Liver (tissue), 9 donors: ENCODE measurements around the gene B4GALT3. TPM values are rescaled to one million over a fixed set of nuclear protein-coding genes. Genes with fewer than 3 reads are reported as not detected.

Source experiments
- DNase-seq: peaks from one replicate; pipeline ENCODE4 v3.0.0-alpha.2; 2017; ENCODE audit warnings: low spot score
- H3K27ac ChIP-seq, 2 donors: one replicate each; pipeline ENCODE4 v1.7.0; 2013; ENCODE audit warnings: inconsistent platforms in 2 of 2, low read length in 2 of 2, control low read depth in 1 of 2, low read depth in 1 of 2, mild to moderate bottlenecking in 1 of 2
- H3K27me3 ChIP-seq, 4 donors: one replicate each; pipeline versions ENCODE4 v1.6.1 to v1.7.0; 2013; ENCODE audit warnings: low read length in 3 of 4, inconsistent platforms in 1 of 4, mild to moderate bottlenecking in 1 of 4, moderate library complexity in 1 of 4; ENCODE audit not compliant: control insufficient read depth in 4 of 4, insufficient read depth in 4 of 4
- H3K36me3 ChIP-seq, 4 donors: one replicate each; pipeline versions ENCODE4 v1.6.1 to v1.7.0; 2013; ENCODE audit warnings: low read length in 3 of 4, mild to moderate bottlenecking in 3 of 4, low read depth in 1 of 4, moderate library complexity in 1 of 4; ENCODE audit not compliant: control insufficient read depth in 4 of 4, insufficient read depth in 3 of 4
- H3K4me1 ChIP-seq, 4 donors: one replicate each; pipeline versions ENCODE4 v1.6.1 to v1.7.0; 2013; ENCODE audit warnings: low read length in 3 of 4, mild to moderate bottlenecking in 3 of 4, moderate library complexity in 1 of 4; ENCODE audit not compliant: control insufficient read depth in 4 of 4, insufficient read depth in 4 of 4
- H3K4me3 ChIP-seq, 3 donors: one replicate each; pipeline versions ENCODE4 v1.6.1 to v1.7.0; 2013; ENCODE audit warnings: low read length in 3 of 3, control low read depth in 1 of 3, low read depth in 1 of 3, mild to moderate bottlenecking in 1 of 3
- H3K9ac ChIP-seq, 2 donors: one replicate each; pipeline ENCODE4 v1.7.0; 2013; ENCODE audit warnings: low read length in 2 of 2, mild to moderate bottlenecking in 2 of 2, moderate library complexity in 2 of 2, control low read depth in 1 of 2, low read depth in 1 of 2
- H3K9me3 ChIP-seq, 4 donors: one replicate each; pipeline versions ENCODE4 v1.6.1 to v1.7.0; 2013; ENCODE audit warnings: low read length in 3 of 4; ENCODE audit not compliant: control insufficient read depth in 4 of 4
- EGR1 ChIP-seq, 2 donors: IDR thresholded peaks; 2 replicates each; pipeline ENCODE4 v1.6.1; 2016 to 2018; ENCODE audit warnings: antibody characterized with exemption in 2 of 2, low read depth in 2 of 2
- FOXA1 ChIP-seq: IDR thresholded peaks from 2 replicates; pipeline ENCODE4 v1.6.1; 2016; ENCODE audit warnings: antibody characterized with exemption
- FOXA2 ChIP-seq: IDR thresholded peaks from 2 replicates; pipeline ENCODE4 v1.6.1; 2016; ENCODE audit warnings: antibody characterized with exemption
- GABPA ChIP-seq, 2 donors: IDR thresholded peaks in 1 of 2; conservative IDR thresholded peaks in 1 of 2; 2 replicates each; pipeline ENCODE4 v1.6.1; 2016; ENCODE audit warnings: antibody characterized with exemption in 2 of 2, mild to moderate bottlenecking in 1 of 2, moderate library complexity in 1 of 2
- JUND ChIP-seq, 2 donors: IDR thresholded peaks; 2 replicates each; pipeline ENCODE4 v1.6.1; 2016; ENCODE audit warnings: antibody characterized with exemption in 2 of 2
- RXRA ChIP-seq, 2 donors: IDR thresholded peaks; 2 replicates each; pipeline ENCODE4 v1.6.1; 2017 to 2018; ENCODE audit warnings: antibody characterized with exemption in 2 of 2, mild to moderate bottlenecking in 1 of 2
- SP1 ChIP-seq: IDR thresholded peaks from 2 replicates; pipeline ENCODE4 v1.6.1; 2018; ENCODE audit warnings: antibody characterized with exemption, mild to moderate bottlenecking
- TAF1 ChIP-seq: conservative IDR thresholded peaks from 2 replicates; pipeline ENCODE4 v1.6.1; 2016; ENCODE audit warnings: antibody characterized with exemption, mild to moderate bottlenecking
- WGBS: extraction: QIAGEN DNeasy Blood & Tissue Kit; methylation state at CpG from one replicate; pipeline ENCODE4 v1.1.7; 2013; 5-methylcytosine and 5-hydroxymethylcytosine counted together
- polyA plus RNA-seq, 2 donors: library from polyadenylated mRNA; stranded (reverse) in 1 of 2; unstranded in 1 of 2; fragments of 200-250 nt in 1 of 2; fragments of >200 nt in 1 of 2; fragmentation: Nextera tagmentation in 1 of 2; extraction: Ambion mirVana in 1 of 2; gene quantifications; one replicate each; pipeline versions ENCODE4 v1.2.1 to v1.2.3, GENCODE V29; 2013 to 2015
- total RNA-seq, 2 donors: library from RNA; depleted of rRNA; stranded (reverse); fragments of >200 nt; gene quantifications; one replicate each; pipeline ENCODE4 v1.2.3, GENCODE V29; 2014
- TF ChIP-seq, protein P1 (sequence below): IDR thresholded peaks from 2 replicates; pipeline ENCODE4 v1.6.1; 2016; ENCODE audit warnings: antibody characterized with exemption
- TF ChIP-seq, protein P2 (sequence below): IDR thresholded peaks from 2 replicates; pipeline ENCODE4 v1.6.1; 2016; ENCODE audit warnings: antibody characterized with exemption
- TF ChIP-seq, protein P3 (sequence below): fragments of 150-350 bp; IDR thresholded peaks from 2 replicates; pipeline ENCODE4 v1.5.1; 2017; ENCODE audit warnings: improper control_type of control experiment, low read depth, low read length; ENCODE audit not compliant: missing input control
- donor health status: healthy.
- donor health status: healthy.
- donor health status: healthy.
- donor health status: healthy.
- donor health status: healthy.

Gene B4GALT3
- total and polyA plus RNA-seq, 4 donors = 13.1 to 23.8 (median 14.7) TPM

DNA sequence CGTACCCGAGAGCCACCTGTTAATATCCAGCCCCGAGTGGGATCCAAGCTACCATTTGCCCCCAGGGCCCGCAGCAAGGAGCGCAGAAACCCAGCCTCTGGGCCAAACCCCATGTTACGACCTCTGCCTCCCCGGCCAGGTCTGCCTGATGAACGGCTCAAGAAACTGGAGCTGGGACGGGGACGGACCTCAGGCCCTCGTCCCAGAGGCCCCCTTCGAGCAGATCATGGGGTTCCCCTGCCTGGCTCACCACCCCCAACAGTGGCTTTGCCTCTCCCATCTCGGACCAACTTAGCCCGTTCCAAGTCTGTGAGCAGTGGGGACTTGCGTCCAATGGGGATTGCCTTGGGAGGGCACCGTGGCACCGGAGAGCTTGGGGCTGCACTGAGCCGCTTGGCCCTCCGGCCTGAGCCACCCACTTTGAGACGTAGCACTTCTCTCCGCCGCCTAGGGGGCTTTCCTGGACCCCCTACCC, 16.6 kb downstream of the B4GALT3 start:
- DNase-seq = no peak
- Histone ChIP-seq H3K4me1 (peaks cover 13 to 40% (median 23%) of the 10 kb centered on the region in 4 donors), H3K9ac (no peak overlapping the region), H3K27me3 (no peaks in the 10 kb centered on the region), H3K36me3 (peaks cover 0 to 25% (median 9%) of the 10 kb centered on the region in 4 donors), H3K27ac (no peak overlapping the region), H3K9me3 (no peaks in the 10 kb centered on the region), H3K4me3 (no peak overlapping the region)
- TF ChIP-seq, protein P1, sequence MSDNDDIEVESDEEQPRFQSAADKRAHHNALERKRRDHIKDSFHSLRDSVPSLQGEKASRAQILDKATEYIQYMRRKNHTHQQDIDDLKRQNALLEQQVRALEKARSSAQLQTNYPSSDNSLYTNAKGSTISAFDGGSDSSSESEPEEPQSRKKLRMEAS = no peak
- TF ChIP-seq, protein P2, sequence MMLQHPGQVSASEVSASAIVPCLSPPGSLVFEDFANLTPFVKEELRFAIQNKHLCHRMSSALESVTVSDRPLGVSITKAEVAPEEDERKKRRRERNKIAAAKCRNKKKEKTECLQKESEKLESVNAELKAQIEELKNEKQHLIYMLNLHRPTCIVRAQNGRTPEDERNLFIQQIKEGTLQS = no peak
- no peak for TF ChIP-seq GABPA (IDR thresholded peaks at IDR 0.05 in 1 of 2, conservative IDR thresholded peaks at IDR 0.05 in 1 of 2)
- TF ChIP-seq, protein P3, sequence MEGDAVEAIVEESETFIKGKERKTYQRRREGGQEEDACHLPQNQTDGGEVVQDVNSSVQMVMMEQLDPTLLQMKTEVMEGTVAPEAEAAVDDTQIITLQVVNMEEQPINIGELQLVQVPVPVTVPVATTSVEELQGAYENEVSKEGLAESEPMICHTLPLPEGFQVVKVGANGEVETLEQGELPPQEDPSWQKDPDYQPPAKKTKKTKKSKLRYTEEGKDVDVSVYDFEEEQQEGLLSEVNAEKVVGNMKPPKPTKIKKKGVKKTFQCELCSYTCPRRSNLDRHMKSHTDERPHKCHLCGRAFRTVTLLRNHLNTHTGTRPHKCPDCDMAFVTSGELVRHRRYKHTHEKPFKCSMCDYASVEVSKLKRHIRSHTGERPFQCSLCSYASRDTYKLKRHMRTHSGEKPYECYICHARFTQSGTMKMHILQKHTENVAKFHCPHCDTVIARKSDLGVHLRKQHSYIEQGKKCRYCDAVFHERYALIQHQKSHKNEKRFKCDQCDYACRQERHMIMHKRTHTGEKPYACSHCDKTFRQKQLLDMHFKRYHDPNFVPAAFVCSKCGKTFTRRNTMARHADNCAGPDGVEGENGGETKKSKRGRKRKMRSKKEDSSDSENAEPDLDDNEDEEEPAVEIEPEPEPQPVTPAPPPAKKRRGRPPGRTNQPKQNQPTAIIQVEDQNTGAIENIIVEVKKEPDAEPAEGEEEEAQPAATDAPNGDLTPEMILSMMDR = no peak
- WGBS = 96% methylated on average over 22 of the region's 22 CpGs

DNA sequence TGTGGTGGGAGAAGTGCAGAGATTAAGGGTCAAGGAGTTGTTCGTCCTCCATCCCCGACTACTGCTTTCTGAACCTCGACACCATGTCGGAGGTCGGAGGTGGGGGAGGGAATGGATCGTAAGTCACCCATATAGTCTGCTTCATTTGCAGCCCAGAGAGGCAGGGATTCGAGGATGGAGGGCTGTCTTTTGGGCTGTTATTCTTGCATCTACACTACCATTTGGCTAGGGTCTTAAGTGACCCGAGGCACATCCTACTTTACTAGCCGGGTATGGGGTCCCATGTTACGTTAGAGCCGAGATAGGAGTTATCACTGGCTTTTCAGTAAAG, 17.4 kb downstream of the B4GALT3 start:
- peak overlapping the region; percentile 50 to 82 for H3K9ac ChIP-seq
- H3K27ac ChIP-seq = peak overlapping the region; percentile 64 to 79
- TF ChIP-seq, protein P2 = no peak
- TF ChIP-seq, protein P3 = no peak
- TF ChIP-seq JUND (IDR thresholded peaks at IDR 0.05) = no peak
- TF ChIP-seq SP1 = no peak
- TF ChIP-seq RXRA (IDR thresholded peaks at IDR 0.05) = no peak
- no peak for TF ChIP-seq FOXA1
- TF ChIP-seq TAF1 = no peak
- TF ChIP-seq EGR1 (IDR thresholded peaks at IDR 0.05; ENCODE audit: low read depth in 2 of 2) = no peak
- TF ChIP-seq, protein P1 = no peak
- no peak for TF ChIP-seq FOXA2
- no peak for DNase-seq
- H3K27me3 ChIP-seq = no peaks in the 10 kb centered on the region
- 8% methylated on average over 11 of the region's 11 CpGs for WGBS
- H3K4me1 ChIP-seq = peaks cover 10 to 32% (median 19%) of the 10 kb centered on the region in 4 donors
- peaks cover 0 to 24% (median 9%) of the 10 kb centered on the region in 4 donors for H3K36me3 ChIP-seq
- no peaks in the 10 kb centered on the region for H3K9me3 ChIP-seq
- peak overlapping the region; percentile 68 to 94 (median 76) for H3K4me3 ChIP-seq
